HG02571 (cell line): Measurements from ENCODE around the gene NRXN3.

Source experiments
- ATAC-seq: cut with Tn5 transposase; IDR thresholded peaks from one replicate; pipeline ENCODE4 v1.9.1; 2021; ENCODE audit warnings: mild to moderate bottlenecking, moderate library complexity; ENCODE audit not compliant: unreplicated experiment

Gene NRXN3

GRCh38 chr14:78627114-78627513 is 456.9 kb downstream of the NRXN3 start:
- no peak for ATAC-seq

- no peak for ATAC-seq
These were observed 461.4 kb downstream of the NRXN3 start for GRCh38 chr14:78631551-78631950.

- ATAC-seq, result no peak
These were observed 463.6 kb downstream of the NRXN3 start for GRCh38 chr14:78633752-78634151.

- no peak for ATAC-seq
These were observed 467.3 kb downstream of the NRXN3 start for GRCh38 chr14:78637489-78637888.

GRCh38 chr14:78637908-78638475 is 467.8 kb downstream of the NRXN3 start:
- no peak for ATAC-seq

- no peak for ATAC-seq
These were observed 468.8 kb downstream of the NRXN3 start for GRCh38 chr14:78638926-78639325.

GRCh38 chr14:78644824-78645559 is 474.8 kb downstream of the NRXN3 start:
- no peak for ATAC-seq

- ATAC-seq, result no peak
These were observed 482.6 kb downstream of the NRXN3 start for GRCh38 chr14:78652727-78653126.

- ATAC-seq, result no peak
These were observed 483.0 kb downstream of the NRXN3 start for GRCh38 chr14:78653173-78653572.

- ATAC-seq, result no peak
These were observed 487.3 kb downstream of the NRXN3 start for GRCh38 chr14:78657451-78657850.

GRCh38 chr14:78664841-78665240 is 494.7 kb downstream of the NRXN3 start:
- no peak for ATAC-seq

GRCh38 chr14:78666336-78667056 is 496.3 kb downstream of the NRXN3 start:
- ATAC-seq, result no peak

- no peak for ATAC-seq
These were observed 497.0 kb downstream of the NRXN3 start for GRCh38 chr14:78667141-78667540.

GRCh38 chr14:78673845-78674244 is 503.7 kb downstream of the NRXN3 start:
- ATAC-seq, result no peak

- no peak for ATAC-seq
These were observed 504.6 kb downstream of the NRXN3 start for GRCh38 chr14:78674820-78675219.

GRCh38 chr14:78683206-78683605 is 513.0 kb downstream of the NRXN3 start:
- no peak for ATAC-seq

- no peak for ATAC-seq
These were observed 513.8 kb downstream of the NRXN3 start for GRCh38 chr14:78683981-78684380.

GRCh38 chr14:78688503-78688902 is 518.3 kb downstream of the NRXN3 start:
- ATAC-seq, result no peak

GRCh38 chr14:78690836-78691235 is 520.7 kb downstream of the NRXN3 start:
- ATAC-seq, result no peak

- no peak for ATAC-seq
These were observed 527.2 kb downstream of the NRXN3 start for GRCh38 chr14:78697341-78697740.

- no peak for ATAC-seq
These were observed 528.8 kb downstream of the NRXN3 start for GRCh38 chr14:78698991-78699390.

- ATAC-seq, result no peak
These were observed 530.1 kb downstream of the NRXN3 start for GRCh38 chr14:78700236-78700635.
